WTC11 (cell line): ENCODE measurements around the gene CD226. TPM values are rescaled to one million over a fixed set of nuclear protein-coding genes. Genes with fewer than 3 reads are reported as not detected.

Experiments
- ATAC-seq: fragments of 200-7000 bp; cut with Tn5 transposase; 2 replicates; pipeline ENCODE4 v1.10.0; 2021; ENCODE audit warnings: mild to moderate bottlenecking, moderate library complexity
- CTCF ChIA-PET: fragments of 300-600 bp; sonication (Branson Sonifier 250); formaldehyde crosslinking; loops from one replicate; lab custom pipeline; 2021; ENCODE audit warnings: antibody characterized with exemption; lab: Charles Lee
- POLR2A ChIA-PET: fragments of 350-600 bp; sonication (Branson Sonifier 250); formaldehyde crosslinking; loops from one replicate; lab custom pipeline; 2021; ENCODE audit warnings: antibody characterized with exemption; lab: Charles Lee
- DNase-seq: peaks from one replicate; pipeline ENCODE4 v3.0.0; 2021; ENCODE audit warnings: low spot score
- H3K27ac Mint-ChIP-seq: 2 replicates; pipeline ENCODE4 v1.8.0; 2021; ENCODE audit warnings: mixed read lengths
- H3K27me3 Mint-ChIP-seq: 2 replicates; pipeline ENCODE4 v1.8.0; 2021; ENCODE audit warnings: low read depth, mild to moderate bottlenecking, moderate library complexity, mixed read lengths
- H3K36me3 Mint-ChIP-seq: 2 replicates; pipeline ENCODE4 v1.8.0; 2021; ENCODE audit warnings: mixed read lengths
- H3K4me1 Mint-ChIP-seq: 2 replicates; pipeline ENCODE4 v1.8.0; 2022; ENCODE audit warnings: mixed read lengths
- H3K4me3 Mint-ChIP-seq: 2 replicates; pipeline ENCODE4 v1.8.0; 2021; ENCODE audit warnings: mild to moderate bottlenecking, moderate library complexity, mixed read lengths
- H3K9me3 Mint-ChIP-seq: 2 replicates; pipeline ENCODE4 v1.8.0; 2021; ENCODE audit warnings: mixed read lengths
- ATF1 ChIP-seq: sonication (generic); formaldehyde crosslinking; IDR thresholded peaks from 2 replicates; pipeline ENCODE4 v1.8.1; 2023; ENCODE audit warnings: mild to moderate bottlenecking, moderate library complexity, missing genetic modification reagents
- ATF6 ChIP-seq: sonication (generic); formaldehyde crosslinking; IDR thresholded peaks from 2 replicates; pipeline ENCODE4 v1.8.1; 2023; ENCODE audit warnings: mild to moderate bottlenecking, missing genetic modification reagents
- E2F1 ChIP-seq: sonication (generic); formaldehyde crosslinking; IDR thresholded peaks from 2 replicates; pipeline ENCODE4 v1.8.0; 2022; ENCODE audit warnings: mild to moderate bottlenecking, missing genetic modification reagents
- ELF4 ChIP-seq: sonication (generic); formaldehyde crosslinking; IDR thresholded peaks from 2 replicates; pipeline ENCODE4 v1.8.1; 2022; ENCODE audit warnings: low read depth, mild to moderate bottlenecking, moderate library complexity, missing genetic modification reagents
- FOXK1 ChIP-seq: sonication (generic); formaldehyde crosslinking; IDR thresholded peaks from 2 replicates; pipeline ENCODE4 v1.8.0; 2022; ENCODE audit warnings: mild to moderate bottlenecking, moderate library complexity, missing genetic modification reagents
- IRF2 ChIP-seq: sonication (generic); formaldehyde crosslinking; IDR thresholded peaks from 2 replicates; pipeline ENCODE4 v1.8.0; 2022; ENCODE audit warnings: low read depth, missing genetic modification reagents, borderline replicate concordance
- KAT7 ChIP-seq: sonication (generic); formaldehyde crosslinking; IDR thresholded peaks from 2 replicates; pipeline ENCODE4 v1.8.1; 2023; ENCODE audit warnings: missing genetic modification reagents, mild to moderate bottlenecking, borderline replicate concordance
- NR1H2 ChIP-seq: sonication (generic); formaldehyde crosslinking; IDR thresholded peaks from 2 replicates; pipeline ENCODE4 v1.9.0; 2021; ENCODE audit warnings: mild to moderate bottlenecking, moderate library complexity, missing genetic modification reagents
- USF1 ChIP-seq: sonication (generic); formaldehyde crosslinking; IDR thresholded peaks from 2 replicates; pipeline ENCODE4 v1.8.0; 2022; ENCODE audit warnings: mild to moderate bottlenecking, missing genetic modification reagents
- ZBTB43 ChIP-seq: sonication (generic); formaldehyde crosslinking; IDR thresholded peaks from 2 replicates; pipeline ENCODE4 v1.8.1; 2023; ENCODE audit warnings: mild to moderate bottlenecking, missing genetic modification reagents
- ZNF219 ChIP-seq: sonication (generic); formaldehyde crosslinking; IDR thresholded peaks from 2 replicates; pipeline ENCODE4 v1.8.0; 2023; ENCODE audit warnings: missing genetic modification reagents, mild to moderate bottlenecking, borderline replicate concordance
- ZNF263 ChIP-seq: sonication (generic); formaldehyde crosslinking; IDR thresholded peaks from 2 replicates; pipeline ENCODE4 v1.8.1; 2022; ENCODE audit warnings: low read depth, mild to moderate bottlenecking, moderate library complexity, missing genetic modification reagents
- ZNF396 ChIP-seq: fragments of 250-450 bp; sonication (Bioruptor Pico); IDR thresholded peaks from 2 replicates; pipeline ENCODE4 v1.8.0; 2021; ENCODE audit warnings: mild to moderate bottlenecking, moderate library complexity, borderline replicate concordance
- ZNF512 ChIP-seq: sonication (generic); formaldehyde crosslinking; IDR thresholded peaks from 2 replicates; pipeline ENCODE4 v1.8.1; 2022; ENCODE audit warnings: missing genetic modification reagents, borderline replicate concordance
- total RNA-seq: library from RNA; stranded (reverse); gene quantifications from 3 replicates; pipeline ENCODE4 v1.2.3, GENCODE V29; 2021
- TF ChIP-seq, protein P1 (sequence below): fragments of 250-450 bp; sonication (Bioruptor Pico); IDR thresholded peaks from 2 replicates; pipeline ENCODE4 v1.8.0; 2021; ENCODE audit warnings: mild to moderate bottlenecking
- TF ChIP-seq, protein P2 (sequence below): sonication (generic); formaldehyde crosslinking; conservative IDR thresholded peaks from 2 replicates; pipeline ENCODE4 v1.8.1; 2023; ENCODE audit warnings: mild to moderate bottlenecking, low read depth, missing genetic modification reagents, moderate library complexity
- TF ChIP-seq, protein P3 (sequence below): sonication (generic); formaldehyde crosslinking; IDR thresholded peaks from 2 replicates; pipeline ENCODE4 v1.8.0; 2022; ENCODE audit warnings: mild to moderate bottlenecking, missing genetic modification reagents
- TF ChIP-seq, protein P4 (sequence below): sonication (generic); formaldehyde crosslinking; IDR thresholded peaks from 2 replicates; pipeline ENCODE4 v1.8.1; 2023; ENCODE audit warnings: mild to moderate bottlenecking, missing genetic modification reagents, moderate library complexity

The CD226 gene
- total RNA-seq, 1 experiment from 2014 or later, result 0.24 TPM

GRCh38 chr18:69890558-69890957, 57.1 kb downstream of the CD226 start (continued):
- TF ChIP-seq, protein P1, sequence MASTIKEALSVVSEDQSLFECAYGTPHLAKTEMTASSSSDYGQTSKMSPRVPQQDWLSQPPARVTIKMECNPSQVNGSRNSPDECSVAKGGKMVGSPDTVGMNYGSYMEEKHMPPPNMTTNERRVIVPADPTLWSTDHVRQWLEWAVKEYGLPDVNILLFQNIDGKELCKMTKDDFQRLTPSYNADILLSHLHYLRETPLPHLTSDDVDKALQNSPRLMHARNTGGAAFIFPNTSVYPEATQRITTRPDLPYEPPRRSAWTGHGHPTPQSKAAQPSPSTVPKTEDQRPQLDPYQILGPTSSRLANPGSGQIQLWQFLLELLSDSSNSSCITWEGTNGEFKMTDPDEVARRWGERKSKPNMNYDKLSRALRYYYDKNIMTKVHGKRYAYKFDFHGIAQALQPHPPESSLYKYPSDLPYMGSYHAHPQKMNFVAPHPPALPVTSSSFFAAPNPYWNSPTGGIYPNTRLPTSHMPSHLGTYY (CRISPR knock-in tag), result no peak
- no peak for TF ChIP-seq FOXK1 (CRISPR knock-in tag)

DNA sequence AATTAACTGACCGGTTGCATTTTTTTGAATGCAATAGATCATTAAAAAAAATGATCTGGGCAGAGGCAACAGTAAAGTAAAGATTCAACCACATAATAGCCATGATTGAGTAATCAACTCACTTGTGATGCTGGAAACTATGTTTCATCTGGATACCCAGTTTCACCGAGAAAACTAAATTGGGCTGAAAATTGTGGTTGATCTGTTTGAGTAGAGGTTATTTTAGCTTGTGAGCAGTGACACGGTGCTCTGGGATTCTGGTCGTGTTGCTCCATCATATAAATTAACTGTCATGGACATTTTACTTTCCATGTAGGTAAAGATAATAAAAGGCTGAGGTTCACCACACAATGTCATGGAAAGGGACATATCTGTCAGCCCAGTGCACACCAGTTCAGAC, 58.7 kb downstream of the CD226 start:
- TF ChIP-seq E2F1 (CRISPR knock-in tag), result no peak
- TF ChIP-seq, protein P2, sequence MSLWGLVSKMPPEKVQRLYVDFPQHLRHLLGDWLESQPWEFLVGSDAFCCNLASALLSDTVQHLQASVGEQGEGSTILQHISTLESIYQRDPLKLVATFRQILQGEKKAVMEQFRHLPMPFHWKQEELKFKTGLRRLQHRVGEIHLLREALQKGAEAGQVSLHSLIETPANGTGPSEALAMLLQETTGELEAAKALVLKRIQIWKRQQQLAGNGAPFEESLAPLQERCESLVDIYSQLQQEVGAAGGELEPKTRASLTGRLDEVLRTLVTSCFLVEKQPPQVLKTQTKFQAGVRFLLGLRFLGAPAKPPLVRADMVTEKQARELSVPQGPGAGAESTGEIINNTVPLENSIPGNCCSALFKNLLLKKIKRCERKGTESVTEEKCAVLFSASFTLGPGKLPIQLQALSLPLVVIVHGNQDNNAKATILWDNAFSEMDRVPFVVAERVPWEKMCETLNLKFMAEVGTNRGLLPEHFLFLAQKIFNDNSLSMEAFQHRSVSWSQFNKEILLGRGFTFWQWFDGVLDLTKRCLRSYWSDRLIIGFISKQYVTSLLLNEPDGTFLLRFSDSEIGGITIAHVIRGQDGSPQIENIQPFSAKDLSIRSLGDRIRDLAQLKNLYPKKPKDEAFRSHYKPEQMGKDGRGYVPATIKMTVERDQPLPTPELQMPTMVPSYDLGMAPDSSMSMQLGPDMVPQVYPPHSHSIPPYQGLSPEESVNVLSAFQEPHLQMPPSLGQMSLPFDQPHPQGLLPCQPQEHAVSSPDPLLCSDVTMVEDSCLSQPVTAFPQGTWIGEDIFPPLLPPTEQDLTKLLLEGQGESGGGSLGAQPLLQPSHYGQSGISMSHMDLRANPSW, result no peak
- TF ChIP-seq IRF2 (CRISPR knock-in tag), result no peak
- TF ChIP-seq NR1H2 (CRISPR knock-in tag), result no peak
- TF ChIP-seq ZNF512, result no peak
- no peak overlapping the region for H3K4me3 Mint-ChIP-seq
- H3K36me3 Mint-ChIP-seq, result no peaks in the 10 kb centered on the region
- ATAC-seq (no peak), DNase-seq (no peak)
- H3K27ac Mint-ChIP-seq, result no peak overlapping the region
- CTCF ChIA-PET, result no interaction called here
- H3K4me1 Mint-ChIP-seq, result peaks cover 14% of the 10 kb centered on the region
- 0 out of 2 replicates have a peak, but pooled peaks cover 7% of the 10 kb centered on the region for H3K9me3 Mint-ChIP-seq
- no peaks in the 10 kb centered on the region for H3K27me3 Mint-ChIP-seq
- POLR2A ChIA-PET, result no interaction called here

GRCh38 chr18:69887256-69887655, 60.4 kb downstream of the CD226 start:
- no peaks in the 10 kb centered on the region for H3K36me3 Mint-ChIP-seq
- TF ChIP-seq KAT7 (CRISPR knock-in tag) (no peak), USF1 (CRISPR knock-in tag) (no peak), IRF2 (CRISPR knock-in tag) (no peak), ZNF263 (CRISPR knock-in tag) (no peak), ATF1 (CRISPR knock-in tag) (no peak), ATF6 (CRISPR knock-in tag) (no peak), NR1H2 (CRISPR knock-in tag) (no peak), ELF4 (CRISPR knock-in tag) (no peak), ZNF219 (CRISPR knock-in tag) (no peak), ZNF396 (CRISPR knock-in tag) (no peak), ZBTB43 (CRISPR knock-in tag) (no peak)
- TF ChIP-seq, protein P3, sequence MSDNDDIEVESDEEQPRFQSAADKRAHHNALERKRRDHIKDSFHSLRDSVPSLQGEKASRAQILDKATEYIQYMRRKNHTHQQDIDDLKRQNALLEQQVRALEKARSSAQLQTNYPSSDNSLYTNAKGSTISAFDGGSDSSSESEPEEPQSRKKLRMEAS (CRISPR knock-in tag), result no peak
- TF ChIP-seq, protein P1 (CRISPR knock-in tag), result no peak
- TF ChIP-seq, protein P4, sequence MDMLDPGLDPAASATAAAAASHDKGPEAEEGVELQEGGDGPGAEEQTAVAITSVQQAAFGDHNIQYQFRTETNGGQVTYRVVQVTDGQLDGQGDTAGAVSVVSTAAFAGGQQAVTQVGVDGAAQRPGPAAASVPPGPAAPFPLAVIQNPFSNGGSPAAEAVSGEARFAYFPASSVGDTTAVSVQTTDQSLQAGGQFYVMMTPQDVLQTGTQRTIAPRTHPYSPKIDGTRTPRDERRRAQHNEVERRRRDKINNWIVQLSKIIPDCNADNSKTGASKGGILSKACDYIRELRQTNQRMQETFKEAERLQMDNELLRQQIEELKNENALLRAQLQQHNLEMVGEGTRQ, result no peak

More at GRCh38 chr18:69887256-69887655, 60.4 kb downstream of the CD226 start:
- CTCF ChIA-PET, result no interaction called here
- Mint-ChIP-seq H3K9me3 (0 out of 2 replicates have a peak, but pooled peaks cover 4% of the 10 kb centered on the region), H3K27ac (no peak overlapping the region), H3K27me3 (no peaks in the 10 kb centered on the region), H3K4me1 (peaks cover 14% of the 10 kb centered on the region), H3K4me3 (no peak overlapping the region)
- no peak for ATAC-seq
- no peak for DNase-seq
- POLR2A ChIA-PET, result no interaction called here
